ENCODE results near the gene ARHGAP22.
A peak's percentile ranks its signal among the peaks of the same experiment; 100 is the strongest.

Gene ARHGAP22

DNA sequence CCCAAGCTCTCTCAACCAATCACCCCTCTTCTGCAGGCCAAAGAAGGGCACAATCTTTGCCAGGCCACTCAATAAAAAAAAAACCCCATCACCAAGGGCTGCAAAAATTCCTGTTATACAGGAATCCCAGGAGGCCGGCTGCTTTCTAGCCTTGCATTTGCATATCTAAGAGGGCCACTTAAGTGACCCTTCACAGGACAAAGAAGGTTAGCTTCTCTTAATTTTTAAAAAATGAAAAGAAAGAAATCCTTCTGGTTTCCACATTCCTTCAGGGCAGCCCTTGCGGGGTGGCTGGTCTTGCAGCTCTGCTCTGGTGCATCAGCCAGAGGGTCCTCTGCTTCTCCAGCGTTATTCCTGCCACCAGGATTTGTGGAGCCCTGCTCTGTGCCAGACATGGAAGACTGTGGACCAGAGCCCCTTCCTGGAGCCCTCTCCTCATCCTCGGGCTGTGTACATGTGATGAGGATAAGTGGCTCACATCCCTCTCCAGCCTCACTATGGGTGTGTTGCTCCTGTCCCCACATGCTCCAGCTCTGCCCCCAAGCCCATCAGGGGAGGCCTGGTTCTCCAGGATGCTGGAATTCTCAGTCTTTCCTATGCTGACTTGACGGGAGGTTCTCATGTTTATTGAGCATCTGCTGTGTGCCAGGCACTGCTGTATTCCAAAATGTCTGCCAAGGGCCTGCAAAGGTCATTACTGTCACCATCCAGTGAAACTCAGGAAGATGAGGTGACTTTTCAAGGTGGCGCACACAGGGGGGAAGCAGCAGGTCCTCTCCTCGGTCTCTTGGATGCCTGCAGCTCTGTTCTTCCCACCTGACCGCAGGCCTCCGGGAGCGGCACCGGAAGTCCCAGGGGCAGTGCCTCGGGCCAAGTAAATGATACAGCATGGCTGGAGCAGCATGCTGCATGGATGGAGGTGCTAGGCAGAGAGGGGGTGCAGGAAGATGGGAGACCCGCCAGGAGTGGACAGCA, 67.7 kb downstream of the ARHGAP22 start:
- H3K27ac ChIP-seq (ENCODE audit: low read length, poor library complexity, severe bottlenecking) = no peak overlapping the region
- DNase-seq = no peak
- H2AFZ ChIP-seq (ENCODE audit: low read depth, low read length) = no peak overlapping the region
- no peaks in the 10 kb centered on the region for H3K9me3 ChIP-seq (ENCODE audit: control insufficient read depth, low read length)
- no peak overlapping the region for H3K4me3 ChIP-seq (ENCODE audit: insufficient read depth in 1 of 2, low read depth in 1 of 2, low read length in 2 of 2)
- no peak overlapping the region for H4K91ac ChIP-seq (ENCODE audit: low read length)
- H2BK12ac ChIP-seq (ENCODE audit: low read length in 2 of 2) = no peak overlapping the region
- H3K36me3 ChIP-seq (ENCODE audit: control insufficient read depth in 1 of 2, insufficient read depth in 2 of 2, low read depth in 1 of 2, low read length in 2 of 2) = peaks cover 18 to 86% of the 10 kb centered on the region in 2 experiments
- 83% methylated on average over 13 of the region's 13 CpGs for WGBS
- no peak overlapping the region for H3K23ac ChIP-seq (ENCODE audit: low read length in 2 of 2)
- no peak overlapping the region for H4K8ac ChIP-seq (ENCODE audit: low read length)
- no peak overlapping the region for H3K14ac ChIP-seq (ENCODE audit: low read length in 2 of 2)
- peaks cover 2% of the 10 kb centered on the region for H3K79me1 ChIP-seq (replicated peaks; ENCODE audit: low read length, poor library complexity, severe bottlenecking)
- H3K4ac ChIP-seq (ENCODE audit: low read depth in 1 of 2, low read length in 2 of 2) = no peak overlapping the region
- no peak overlapping the region for H2BK5ac ChIP-seq (ENCODE audit: low read depth, low read length, poor library complexity, severe bottlenecking)
- H2BK120ac ChIP-seq (ENCODE audit: low read depth, low read length) = no peak overlapping the region
- H2BK15ac ChIP-seq (ENCODE audit: low read depth, poor library complexity, severe bottlenecking) = no peak overlapping the region
- H3K18ac ChIP-seq (ENCODE audit: low read depth in 1 of 2, low read length in 2 of 2) = no peak overlapping the region
- no peak overlapping the region for H3K4me2 ChIP-seq (ENCODE audit: low read length, poor library complexity, severe bottlenecking)
- no peak overlapping the region for H3K9ac ChIP-seq (ENCODE audit: low read length)
- no peak overlapping the region for H2AK5ac ChIP-seq (ENCODE audit: low read length, severe bottlenecking)
- H3K27me3 ChIP-seq (ENCODE audit: control insufficient read depth in 1 of 2, insufficient read depth in 1 of 2, low read length in 2 of 2) = no peaks in the 10 kb centered on the region
- peaks cover 1% of the 10 kb centered on the region for H3K4me1 ChIP-seq (ENCODE audit: control insufficient read depth, insufficient read depth, low read depth, low read length)

DNA sequence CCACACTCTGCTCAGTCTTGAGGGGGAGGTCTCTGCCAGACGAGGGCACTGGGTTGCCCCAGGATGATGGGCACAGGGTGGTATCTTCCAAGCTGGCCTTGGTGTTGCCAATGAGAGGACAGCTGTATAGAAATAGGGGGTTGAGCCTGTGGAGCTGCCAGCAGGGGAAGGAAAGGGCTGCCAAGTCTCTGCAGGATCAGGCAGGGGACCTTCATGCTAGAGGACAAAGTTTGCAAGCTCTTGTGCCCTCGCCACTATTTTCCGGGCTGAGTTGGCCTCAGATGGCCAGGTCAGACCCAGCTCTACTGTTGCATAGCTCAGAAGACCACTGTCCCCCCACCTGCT, 68.7 kb downstream of the ARHGAP22 start:
- H3K4me2 ChIP-seq (ENCODE audit: low read length, poor library complexity, severe bottlenecking) = no peak overlapping the region
- H4K8ac ChIP-seq (ENCODE audit: low read length) = peak overlapping the region; percentile 28
- no peak overlapping the region for H2AFZ ChIP-seq (ENCODE audit: low read depth, low read length)
- no peak overlapping the region for H3K23ac ChIP-seq (ENCODE audit: low read length in 2 of 2)
- no peaks in the 10 kb centered on the region for H3K9me3 ChIP-seq (ENCODE audit: control insufficient read depth, low read length)
- H3K18ac ChIP-seq (ENCODE audit: low read depth in 1 of 2, low read length in 2 of 2) = no peak overlapping the region
- H3K4ac ChIP-seq (ENCODE audit: low read depth in 1 of 2, low read length in 2 of 2) = no peak overlapping the region
- H3K14ac ChIP-seq (ENCODE audit: low read length in 2 of 2) = no peak overlapping the region
- H2AK5ac ChIP-seq (ENCODE audit: low read length, severe bottlenecking) = no peak overlapping the region
- H2BK120ac ChIP-seq (ENCODE audit: low read depth, low read length) = no peak overlapping the region
- no peak for DNase-seq
- H4K91ac ChIP-seq (ENCODE audit: low read length) = no peak overlapping the region
- H3K79me1 ChIP-seq (replicated peaks; ENCODE audit: low read length, poor library complexity, severe bottlenecking) = peaks cover 2% of the 10 kb centered on the region
- 98% methylated on average over 3 of the region's 3 CpGs for WGBS
- H2BK12ac ChIP-seq (ENCODE audit: low read length in 2 of 2) = no peak overlapping the region
- H2BK5ac ChIP-seq (ENCODE audit: low read depth, low read length, poor library complexity, severe bottlenecking) = no peak overlapping the region
- no peak overlapping the region for H2BK15ac ChIP-seq (ENCODE audit: low read depth, poor library complexity, severe bottlenecking)
- peaks cover 18 to 81% of the 10 kb centered on the region in 2 experiments for H3K36me3 ChIP-seq (ENCODE audit: control insufficient read depth in 1 of 2, insufficient read depth in 2 of 2, low read depth in 1 of 2, low read length in 2 of 2)
- H3K9ac ChIP-seq (ENCODE audit: low read length) = no peak overlapping the region
- no peaks in the 10 kb centered on the region for H3K27me3 ChIP-seq (ENCODE audit: control insufficient read depth in 1 of 2, insufficient read depth in 1 of 2, low read length in 2 of 2)
- no peak overlapping the region for H3K27ac ChIP-seq (ENCODE audit: low read length, poor library complexity, severe bottlenecking)
- no peak overlapping the region for H3K4me3 ChIP-seq (ENCODE audit: insufficient read depth in 1 of 2, low read depth in 1 of 2, low read length in 2 of 2)
- H3K4me1 ChIP-seq (ENCODE audit: control insufficient read depth, insufficient read depth, low read depth, low read length) = peaks cover 1% of the 10 kb centered on the region

DNA sequence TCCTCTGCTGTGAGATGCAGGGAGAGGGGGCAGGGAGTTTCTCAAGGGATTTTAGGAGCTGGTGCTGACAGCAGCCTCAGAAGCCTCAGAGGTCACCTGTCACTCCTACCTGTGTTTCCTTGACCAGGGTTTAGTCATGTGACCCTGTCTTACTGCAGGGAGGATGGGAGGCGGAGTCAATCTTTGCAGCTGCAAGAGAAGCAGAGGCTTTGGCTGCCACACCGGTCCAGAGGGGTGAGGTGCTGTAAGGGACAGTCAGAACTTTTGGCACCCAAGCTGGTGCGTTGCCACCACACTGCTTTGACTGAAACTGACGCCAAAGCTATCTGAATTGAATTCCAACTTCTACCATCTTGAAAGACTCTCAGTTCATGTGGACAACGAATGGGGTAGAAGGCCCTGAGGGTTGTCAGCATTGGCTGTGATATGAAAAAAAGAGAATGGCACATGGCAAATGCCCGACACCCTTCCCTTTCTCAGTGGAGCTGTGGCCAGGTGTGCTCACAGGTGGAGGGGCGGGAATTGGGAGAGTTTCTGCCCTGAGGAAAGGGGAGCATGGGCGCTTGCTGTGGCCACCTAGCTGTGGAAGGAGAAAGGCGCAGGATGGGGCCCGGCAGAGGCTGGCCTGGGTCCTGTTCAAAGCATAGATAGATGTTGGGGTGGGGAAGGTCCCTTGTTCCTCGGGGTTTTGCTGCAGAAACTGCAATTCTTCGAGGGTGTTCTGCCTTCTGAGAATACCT, 69.3 kb downstream of the ARHGAP22 start:
- Histone ChIP-seq H3K18ac (ENCODE audit: low read depth in 1 of 2, low read length in 2 of 2) (no peak overlapping the region), H3K4ac (ENCODE audit: low read depth in 1 of 2, low read length in 2 of 2) (no peak overlapping the region), H2BK5ac (ENCODE audit: low read depth, low read length, poor library complexity, severe bottlenecking) (no peak overlapping the region), H2BK120ac (ENCODE audit: low read depth, low read length) (no peak overlapping the region), H3K36me3 (ENCODE audit: control insufficient read depth in 1 of 2, insufficient read depth in 2 of 2, low read depth in 1 of 2, low read length in 2 of 2) (peaks cover 18 to 76% of the 10 kb centered on the region in 2 experiments), H3K27ac (ENCODE audit: low read length, poor library complexity, severe bottlenecking) (no peak overlapping the region), H2AFZ (ENCODE audit: low read depth, low read length) (no peak overlapping the region), H2BK15ac (ENCODE audit: low read depth, poor library complexity, severe bottlenecking) (no peak overlapping the region), H3K4me1 (ENCODE audit: control insufficient read depth, insufficient read depth, low read depth, low read length) (peaks cover 1% of the 10 kb centered on the region), H2AK5ac (ENCODE audit: low read length, severe bottlenecking) (no peak overlapping the region), H3K9me3 (ENCODE audit: control insufficient read depth, low read length) (no peaks in the 10 kb centered on the region), H3K27me3 (ENCODE audit: control insufficient read depth in 1 of 2, insufficient read depth in 1 of 2, low read length in 2 of 2) (no peaks in the 10 kb centered on the region), H3K9ac (ENCODE audit: low read length) (no peak overlapping the region), H4K8ac (ENCODE audit: low read length) (no peak overlapping the region), H3K79me1 (replicated peaks; ENCODE audit: low read length, poor library complexity, severe bottlenecking) (peaks cover 2% of the 10 kb centered on the region), H3K14ac (ENCODE audit: low read length in 2 of 2) (no peak overlapping the region), H3K23ac (ENCODE audit: low read length in 2 of 2) (no peak overlapping the region), H4K91ac (ENCODE audit: low read length) (no peak overlapping the region), H3K4me2 (ENCODE audit: low read length, poor library complexity, severe bottlenecking) (no peak overlapping the region), H2BK12ac (ENCODE audit: low read length in 2 of 2) (no peak overlapping the region), H3K4me3 (ENCODE audit: insufficient read depth in 1 of 2, low read depth in 1 of 2, low read length in 2 of 2) (no peak overlapping the region)
- no peak for DNase-seq
- 88% methylated on average over 10 of the region's 12 CpGs for WGBS

Measured in mesenchymal stem cell (in vitro differentiated cells and primary cell).